Nucleus accumbens (tissue), 56 donors: ENCODE measurements around the gene EMILIN2.

Experiments
- DNase-seq, 56 donors: peaks; one replicate each; lab custom pipeline; 2025; lab: John Stamatoyannopoulos, UW

EMILIN2 gene

DNA sequence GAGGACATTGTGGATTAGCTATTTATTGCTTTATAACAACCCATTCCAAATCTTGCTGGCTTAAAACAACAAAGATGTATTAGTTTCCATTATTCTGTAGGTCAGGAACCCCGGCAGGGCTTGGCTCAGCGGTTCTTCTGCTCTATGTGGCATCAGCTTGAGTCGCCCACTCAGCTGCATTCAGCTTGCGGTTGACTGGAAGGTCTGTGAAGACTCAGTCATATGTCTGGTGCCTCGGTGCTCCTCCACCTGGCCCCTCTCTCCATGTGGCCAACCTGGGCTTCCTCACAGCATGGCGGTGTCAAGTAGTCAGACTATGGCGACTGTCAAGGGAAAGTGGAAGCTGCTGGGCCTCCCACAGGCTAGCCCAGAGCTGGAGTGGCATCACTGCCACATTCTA is 48.6 kb downstream of the EMILIN2 start:
- no peak for DNase-seq

DNA sequence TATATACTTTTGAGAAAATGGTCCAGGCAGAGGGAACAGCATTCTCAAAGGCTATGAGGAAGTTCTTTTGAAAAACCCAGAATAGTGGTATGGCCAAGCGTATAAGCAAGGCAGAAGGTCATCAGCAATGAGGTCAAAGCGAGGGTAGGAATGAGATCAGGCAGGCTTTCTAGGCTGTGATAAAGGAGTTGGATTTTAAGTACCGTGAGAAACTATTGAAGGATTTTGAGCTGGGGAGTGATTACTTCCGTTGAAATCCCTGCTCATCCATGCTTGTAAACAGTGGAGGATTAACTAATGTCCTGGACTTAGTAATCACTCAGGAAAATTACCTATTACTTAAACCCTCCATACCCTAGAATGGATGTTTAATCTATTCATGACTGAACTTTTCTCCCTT is 50.2 kb downstream of the EMILIN2 start:
- no peak for DNase-seq

DNA sequence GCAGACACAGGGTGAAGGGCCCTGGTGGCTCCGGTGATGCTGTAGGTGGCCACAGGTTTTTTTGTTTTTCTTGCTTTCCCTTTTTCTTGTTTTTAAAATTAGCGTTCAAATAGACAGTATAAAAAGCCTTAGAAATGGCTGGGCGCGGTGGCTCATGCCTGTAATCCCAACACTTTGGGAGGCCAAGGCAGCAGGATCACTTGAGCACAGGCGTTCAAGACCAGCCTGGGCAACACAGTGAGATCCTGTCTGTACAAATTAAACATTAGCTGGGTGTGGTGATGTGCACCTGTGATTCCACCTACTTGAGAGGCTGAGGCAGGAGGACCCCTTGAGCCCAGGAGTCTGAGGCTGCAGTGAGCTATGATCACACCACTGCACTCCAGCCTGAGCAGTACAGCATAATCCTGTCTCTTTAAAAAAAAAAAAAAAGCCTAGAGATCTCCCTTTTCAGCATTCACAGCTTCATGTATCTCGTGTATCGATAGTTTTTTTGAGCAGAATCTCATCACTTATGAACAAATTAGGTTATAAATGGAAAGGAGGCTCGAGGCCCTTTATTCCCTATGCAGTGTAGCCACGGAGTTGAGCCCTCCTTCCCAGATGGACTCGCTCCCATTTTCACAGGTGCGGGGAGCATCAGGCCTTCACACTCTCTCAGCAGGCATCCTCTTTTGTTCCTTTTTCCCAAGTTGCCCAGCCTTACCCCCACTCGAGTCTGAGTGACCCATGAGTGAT is 50.8 kb downstream of the EMILIN2 start:
- no peak for DNase-seq

DNA sequence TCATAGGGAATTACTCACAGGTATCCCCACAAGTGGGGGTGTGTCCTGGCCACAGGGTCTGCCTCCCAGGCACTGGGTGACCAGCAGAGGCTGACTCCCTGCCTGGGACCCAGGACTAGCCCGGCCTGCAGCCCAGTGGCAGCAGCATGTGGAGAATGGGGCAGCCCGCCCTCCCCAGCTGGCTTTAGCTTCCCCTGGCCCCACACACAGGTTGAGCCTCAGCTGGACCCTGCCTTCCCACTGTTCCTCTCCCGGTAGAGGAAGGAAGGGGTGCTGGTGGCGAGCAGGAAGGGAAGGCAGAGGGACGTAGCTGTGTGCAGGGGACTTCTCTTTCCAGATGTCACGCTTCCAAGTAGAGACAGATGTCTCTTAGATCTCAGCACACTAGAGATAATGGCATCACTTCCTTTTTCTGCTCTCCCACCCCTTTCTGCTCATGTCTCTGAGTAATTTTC is 51.4 kb downstream of the EMILIN2 start:
- DNase-seq, result no peak

DNA sequence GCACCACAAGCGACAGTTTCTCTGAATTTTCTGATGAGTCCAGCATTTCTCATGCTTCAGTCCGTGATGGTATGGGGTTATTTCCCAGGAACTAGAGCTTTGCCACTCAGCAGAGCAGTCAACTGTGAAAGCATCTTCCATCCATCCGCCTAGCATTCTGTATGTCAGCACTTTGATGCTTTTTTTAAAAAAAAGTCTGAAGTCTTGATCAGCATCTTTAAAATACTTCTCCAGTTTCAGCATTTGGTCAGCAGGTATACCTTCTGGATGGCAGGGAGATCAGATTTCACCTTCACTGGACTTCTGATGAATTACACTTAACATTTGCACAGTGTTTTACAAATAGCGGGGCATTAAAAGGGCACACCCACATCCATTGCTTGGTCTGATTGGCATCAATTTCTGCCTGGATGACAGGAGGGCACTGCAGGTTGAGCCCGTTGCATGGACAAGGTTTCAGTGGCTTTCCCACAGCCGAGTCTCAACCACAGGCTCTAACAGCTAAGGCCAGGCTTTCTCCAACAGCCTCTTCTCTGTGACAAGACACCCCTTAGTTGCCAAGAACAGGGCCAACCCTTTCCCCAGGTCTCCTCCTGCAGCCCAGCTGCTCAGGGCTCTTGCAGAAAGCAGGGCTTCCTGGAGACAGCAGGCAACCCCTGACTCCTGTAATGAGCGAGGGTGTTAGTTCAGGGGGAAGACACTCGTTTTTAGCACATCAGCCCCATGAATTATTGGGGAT is 54.0 kb downstream of the EMILIN2 start:
- no peak for DNase-seq

DNA sequence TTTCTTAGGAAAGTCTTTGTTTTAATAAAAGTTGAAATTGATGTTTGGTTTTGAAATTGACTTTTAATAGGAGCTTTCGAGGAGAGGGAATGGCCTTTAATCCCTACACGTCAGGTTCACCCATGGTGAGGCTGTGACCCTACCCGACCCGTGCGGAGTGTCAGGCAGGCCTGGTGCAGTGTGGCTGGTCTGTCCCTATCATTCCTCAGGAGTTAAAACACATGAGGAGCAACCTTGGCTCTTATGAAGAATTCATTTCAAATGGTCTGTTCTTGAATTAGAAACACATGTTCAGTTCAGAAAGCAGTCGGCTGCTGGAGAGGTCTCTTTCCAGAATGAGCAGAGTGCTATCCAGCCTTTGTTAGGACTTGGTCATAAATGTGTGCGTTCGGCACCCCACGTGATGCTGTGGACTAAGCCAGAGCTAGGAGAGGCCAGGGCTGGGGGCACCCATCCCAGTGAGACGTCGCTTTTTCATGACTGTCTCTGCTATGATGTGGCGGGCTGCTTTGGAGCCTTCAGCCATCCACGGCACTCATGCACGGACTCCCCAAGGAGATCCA is 54.7 kb downstream of the EMILIN2 start:
- DNase-seq, result no peak

DNA sequence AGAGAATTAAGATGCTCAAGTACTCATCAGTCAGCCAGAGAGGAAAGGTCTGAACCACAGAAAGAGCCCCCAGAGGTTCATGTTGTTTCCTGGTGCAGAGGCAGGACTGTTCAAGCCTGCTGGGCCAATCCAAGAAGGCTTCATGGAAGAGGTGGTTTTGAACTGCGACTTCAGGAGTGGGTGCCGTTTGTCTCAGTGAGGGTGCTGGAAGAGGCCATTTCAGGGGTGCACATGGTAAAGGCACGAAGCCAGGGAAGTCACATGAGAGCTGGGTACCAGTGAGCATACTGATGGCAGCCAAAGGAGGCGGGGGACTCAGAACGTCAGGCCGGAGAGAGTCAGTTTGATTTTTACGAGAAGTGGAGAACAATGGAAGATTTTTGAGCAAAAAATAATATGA is 55.5 kb downstream of the EMILIN2 start:
- no peak for DNase-seq

DNA sequence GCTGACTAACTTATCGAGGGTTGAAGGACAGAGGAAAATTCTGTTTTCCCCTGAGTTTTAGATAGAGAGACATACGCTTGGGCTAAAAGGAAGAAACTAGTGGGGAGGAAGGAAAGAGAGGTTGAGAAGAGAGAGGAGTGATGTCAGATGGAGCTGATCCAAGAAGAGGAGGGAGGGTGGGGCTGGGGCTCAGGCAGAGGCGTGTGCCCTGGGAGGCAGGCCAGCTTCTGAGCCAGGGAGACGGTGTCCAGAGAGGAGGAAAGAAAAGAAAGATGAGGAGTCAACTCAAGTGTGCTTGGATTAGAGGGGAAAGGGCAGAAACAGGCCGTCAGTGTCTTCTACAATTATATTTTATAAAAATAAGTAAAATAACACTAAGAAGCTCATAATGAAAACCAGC is 56.2 kb downstream of the EMILIN2 start:
- peak in 2 of 56 donors; percentile 13 to 40 for DNase-seq

DNA sequence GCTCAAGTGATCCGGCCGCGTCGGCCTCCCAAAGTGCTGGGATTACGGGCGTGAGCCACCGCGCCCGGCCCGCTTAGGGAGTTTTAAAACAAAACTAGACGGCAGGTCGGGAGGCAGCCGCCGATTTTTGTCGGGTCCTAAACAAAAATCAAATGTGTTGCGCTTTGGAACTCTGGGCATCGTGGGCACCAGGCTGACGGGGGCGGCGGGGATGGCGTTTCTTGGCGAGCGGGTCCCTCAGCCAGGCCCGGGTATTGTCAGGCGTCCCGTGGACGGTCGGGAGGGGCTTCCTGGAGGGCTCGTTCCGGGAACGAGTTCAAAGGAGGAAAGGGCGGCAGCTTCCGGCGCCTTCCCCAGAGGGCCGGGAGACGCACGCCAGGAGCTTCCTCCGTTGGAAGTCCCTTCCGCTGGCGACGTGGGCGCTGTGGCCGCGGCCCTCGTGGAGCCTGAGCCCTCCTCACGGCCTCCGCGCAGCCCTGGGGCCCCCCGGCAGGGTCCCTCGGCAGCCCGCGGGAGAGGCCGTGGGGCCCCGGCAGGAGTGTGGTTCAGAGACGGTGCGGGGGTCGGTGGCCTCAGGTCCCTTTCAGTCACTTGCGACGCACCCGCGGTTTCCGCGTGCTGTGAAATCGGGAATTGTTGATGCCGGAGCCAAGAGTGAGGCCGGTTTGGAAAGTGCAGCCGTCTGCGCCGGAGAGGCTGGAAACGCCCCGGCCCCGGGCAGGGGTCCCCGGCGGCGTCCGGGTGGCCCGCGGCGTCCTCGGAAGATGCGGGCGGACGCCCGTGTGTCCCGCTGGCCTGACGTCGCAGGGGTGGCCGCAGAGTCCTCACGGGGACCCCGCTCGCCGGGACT is 59.3 kb downstream of the EMILIN2 start:
- DNase-seq, result peak in 11 of 56 donors; percentile 10 to 35 (median 23)

DNA sequence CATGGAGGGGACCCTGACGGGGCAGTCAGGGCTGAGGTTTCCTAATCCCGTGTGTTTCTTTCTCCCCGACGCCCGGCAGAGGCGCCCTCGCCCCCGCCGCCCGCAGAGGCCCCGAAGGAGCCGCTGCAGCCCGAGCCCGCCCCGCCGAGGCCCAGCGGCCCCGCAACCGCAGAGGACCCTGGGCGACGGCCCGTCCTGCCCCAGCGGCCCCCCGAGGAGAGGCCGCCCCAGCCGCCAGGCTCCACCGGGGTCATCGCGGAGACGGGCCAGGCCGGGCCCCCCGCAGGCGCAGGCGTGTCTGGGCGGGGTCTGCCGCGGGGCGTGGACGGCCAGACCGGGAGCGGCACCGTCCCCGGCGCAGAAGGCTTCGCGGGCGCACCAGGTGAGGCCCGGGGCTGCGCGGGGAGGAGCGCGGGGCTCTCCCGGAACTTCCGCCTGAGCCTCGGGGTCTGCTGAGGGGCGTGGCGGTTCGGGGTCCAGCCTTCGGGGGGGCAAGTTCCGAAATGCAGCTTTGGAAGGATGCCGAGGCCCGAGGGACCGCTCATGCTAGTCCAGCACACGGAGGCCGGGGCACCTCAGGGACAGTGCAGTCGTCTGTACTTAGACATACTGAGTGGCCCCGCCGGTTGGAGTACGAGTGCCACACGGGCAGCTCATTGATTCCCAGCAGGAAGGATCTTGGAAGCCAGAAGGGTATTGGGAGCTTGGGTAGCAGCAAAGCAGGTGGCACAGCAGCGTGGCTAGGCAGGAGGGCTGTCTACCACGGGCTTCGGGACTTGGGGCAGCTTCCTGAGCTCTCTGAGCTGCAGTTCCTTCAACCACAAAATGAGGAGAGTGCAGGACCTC is 60.1 kb downstream of the EMILIN2 start:
- DNase-seq, result no peak

DNA sequence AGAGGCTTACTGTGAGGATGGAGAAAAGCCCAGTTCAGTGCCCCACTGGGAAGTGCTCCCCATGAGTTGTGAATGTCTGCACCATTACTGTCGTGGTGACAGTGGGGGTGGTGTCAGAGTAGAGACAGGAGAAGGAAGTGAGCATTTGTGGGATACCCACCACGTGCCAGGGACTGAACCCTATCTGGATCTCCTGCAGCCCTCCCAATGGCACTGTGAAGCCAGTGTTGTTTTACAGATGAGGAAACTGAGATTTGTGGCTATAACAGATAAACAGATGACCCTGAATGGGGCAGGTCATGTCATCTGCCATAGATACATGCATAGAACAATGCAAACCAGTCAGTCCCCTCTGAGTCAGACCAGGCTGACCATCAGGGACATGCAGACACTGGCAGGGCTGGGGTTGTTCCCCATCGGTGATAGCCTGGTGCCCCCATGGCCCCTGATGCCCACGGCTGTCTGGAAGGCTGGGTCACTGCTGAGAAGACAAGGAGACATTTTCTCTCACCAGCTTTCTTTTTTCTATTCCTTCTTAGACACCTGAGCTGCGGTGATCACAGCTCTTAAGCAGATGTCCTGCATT is 60.8 kb downstream of the EMILIN2 start:
- DNase-seq, result no peak

DNA sequence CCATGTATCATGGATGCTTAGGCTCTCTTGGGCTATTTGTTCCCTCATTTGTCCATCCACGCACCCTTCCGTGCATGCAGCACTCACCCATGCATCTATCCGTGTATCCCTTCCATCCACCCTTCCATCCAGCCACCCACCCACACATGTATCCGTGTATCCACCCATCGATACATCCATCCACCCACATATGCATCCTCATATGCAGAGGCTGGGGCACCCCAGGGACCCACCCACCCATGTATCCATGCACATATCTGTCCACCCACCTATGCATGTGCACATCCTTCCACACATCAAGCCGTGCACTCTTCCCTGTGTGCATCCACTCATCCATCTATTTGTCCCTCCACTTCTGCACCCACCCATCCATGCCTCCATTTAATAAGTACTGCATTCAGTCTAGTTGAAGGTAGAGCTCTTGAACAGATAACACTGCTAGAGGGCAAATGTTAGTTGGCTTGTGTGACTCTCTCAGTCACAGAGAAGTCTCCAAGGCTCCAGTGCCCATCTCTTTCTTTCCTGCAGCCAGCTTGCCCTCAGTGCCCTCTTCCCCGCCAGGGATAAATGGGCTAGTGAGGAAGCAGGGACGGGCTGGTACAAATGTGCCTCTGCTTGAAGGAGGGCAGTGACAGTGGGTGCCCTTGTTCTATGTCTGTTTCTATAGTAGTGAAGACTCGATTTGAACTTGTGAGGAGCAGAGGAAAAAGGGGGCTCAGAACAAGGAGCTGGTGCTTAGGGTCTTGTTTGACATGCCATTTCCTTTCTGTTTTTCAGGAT is 61.5 kb downstream of the EMILIN2 start:
- no peak for DNase-seq

DNA sequence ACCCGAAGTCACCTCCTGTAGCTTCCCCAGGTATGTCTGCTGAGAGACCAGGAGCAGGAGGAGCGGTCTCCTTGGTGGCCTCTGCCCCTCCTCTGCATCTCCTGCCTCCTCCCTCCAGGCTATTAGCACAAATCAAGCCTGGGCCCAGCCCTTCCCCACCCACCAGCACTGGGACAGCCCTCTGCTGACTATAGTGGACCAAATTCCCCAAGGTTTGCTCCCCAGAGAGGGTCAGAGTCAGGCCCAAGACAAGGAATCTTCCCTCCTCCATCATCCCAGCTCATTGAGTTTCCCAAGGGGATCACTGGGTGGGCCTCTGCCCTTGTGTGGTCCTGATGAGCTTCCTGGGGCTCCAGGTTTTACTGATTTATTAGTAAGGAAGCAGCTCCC is 62.1 kb downstream of the EMILIN2 start:
- DNase-seq, result no peak

DNA sequence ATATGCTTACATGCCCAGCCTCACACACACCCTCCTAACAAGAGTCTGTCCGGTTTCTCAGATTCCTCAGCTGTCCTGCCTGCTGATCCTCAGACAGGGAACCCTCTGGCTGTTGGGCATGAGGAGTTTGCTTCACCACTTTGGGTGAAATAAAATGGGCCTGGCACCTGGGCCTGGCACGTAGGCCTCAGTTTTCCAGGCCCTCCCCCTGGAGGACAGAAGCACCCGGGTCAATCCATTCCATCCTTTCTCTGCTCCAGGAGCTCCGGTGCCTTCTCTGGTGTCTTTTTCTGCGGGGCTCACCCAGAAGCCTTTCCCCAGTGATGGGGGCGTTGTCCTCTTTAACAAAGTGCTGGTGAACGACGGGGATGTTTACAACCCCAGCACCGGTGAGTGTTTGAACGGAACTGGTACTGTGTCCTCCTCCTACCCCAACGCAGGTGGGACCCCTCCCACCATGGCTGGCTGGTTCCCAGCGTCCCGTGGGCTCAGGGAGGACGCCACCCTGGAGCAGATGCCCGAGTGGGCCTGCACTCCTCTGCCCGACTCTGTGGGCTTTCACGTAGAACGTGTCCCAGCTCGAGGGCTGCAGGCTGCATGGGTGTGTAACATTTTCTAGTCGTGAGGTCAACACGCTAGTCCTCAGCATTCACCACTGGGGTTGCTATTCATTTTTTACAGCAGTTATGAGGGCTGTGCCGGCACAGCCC is 62.8 kb downstream of the EMILIN2 start:
- no peak for DNase-seq

DNA sequence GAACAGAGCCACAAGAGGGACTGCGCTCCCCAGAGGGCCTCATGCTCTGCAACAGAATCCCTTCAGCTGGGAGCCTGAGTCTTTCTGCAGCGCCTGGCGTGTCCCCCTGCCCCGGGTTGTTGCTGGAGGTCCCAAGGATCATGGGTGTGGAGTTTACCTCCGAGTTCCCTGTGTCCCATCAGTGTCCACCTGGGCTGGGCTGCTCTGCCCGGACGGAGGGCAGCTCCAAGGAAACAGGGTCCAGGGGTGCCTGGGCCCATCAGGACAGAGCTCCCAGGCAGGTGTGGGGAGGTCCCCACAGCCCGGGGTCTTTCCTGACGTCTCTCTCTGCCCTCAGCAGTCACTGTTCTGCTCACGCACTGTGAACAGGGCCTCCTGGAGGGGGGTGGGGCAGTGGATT is 63.5 kb downstream of the EMILIN2 start:
- no peak for DNase-seq

DNA sequence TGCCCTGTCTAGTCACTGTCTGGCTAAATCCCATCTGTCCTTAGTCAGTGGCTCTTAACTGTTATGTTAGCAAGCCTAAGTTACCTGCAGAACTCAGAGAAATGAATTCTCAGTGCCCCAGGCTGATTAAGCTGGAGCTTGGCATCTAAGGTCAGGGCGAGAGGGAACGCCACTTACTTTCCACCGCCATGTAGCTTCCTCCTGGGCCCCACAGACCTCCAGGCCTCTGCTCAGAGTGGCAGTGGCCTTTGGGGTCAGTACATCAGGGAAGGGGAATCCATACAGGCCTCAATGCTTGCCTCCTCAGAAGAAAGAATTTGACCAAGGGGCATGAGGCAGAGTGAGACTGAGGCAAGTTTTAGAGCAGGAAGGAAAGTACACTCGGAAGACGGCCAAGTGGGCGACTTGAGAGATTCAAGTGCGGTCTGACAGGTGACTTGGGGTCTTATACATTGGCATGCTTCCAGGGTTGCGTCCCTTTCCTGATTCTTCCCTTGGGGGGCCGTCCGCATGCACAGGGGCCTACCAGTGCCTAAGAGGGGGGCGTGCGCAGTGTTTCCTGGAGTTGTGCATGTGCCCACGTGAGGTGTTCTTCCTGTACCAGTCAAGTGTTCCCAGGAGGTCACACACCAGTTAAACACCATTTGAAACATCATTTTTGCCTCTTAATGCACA is 64.1 kb downstream of the EMILIN2 start:
- no peak for DNase-seq

DNA sequence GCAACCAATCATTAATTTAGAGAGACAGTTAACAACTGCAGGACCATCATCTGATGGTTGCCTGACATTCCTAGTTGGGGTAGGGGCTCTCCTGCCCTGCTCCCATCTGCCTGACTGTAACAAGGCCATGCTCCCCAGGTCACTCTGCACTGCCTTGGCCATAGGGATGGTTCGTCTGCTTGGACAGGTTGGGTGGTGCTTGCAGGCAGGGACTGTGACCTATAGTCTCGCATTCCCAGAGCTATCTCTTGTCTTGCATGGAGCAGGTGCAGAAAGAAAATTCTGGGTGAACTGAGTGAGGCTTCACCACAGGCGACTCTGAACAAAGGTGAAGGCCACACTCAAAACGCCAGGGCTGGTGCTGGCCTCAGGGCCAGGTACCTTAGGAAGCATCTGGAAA is 64.7 kb downstream of the EMILIN2 start:
- DNase-seq, result no peak
